Measurements from ENCODE around the gene ZNF436. TPM values are rescaled to one million over a fixed set of nuclear protein-coding genes. Genes with fewer than 3 reads are reported as not detected.

ZNF436 gene
- total and polyA plus RNA-seq, 9 of the 15 experiments (the other 6 are each of a cell fraction or from before 2014, with no cell fraction given), result 2.1 to 11.3 (median 6.8) TPM

- TF ChIP-seq YY1 (IDR thresholded peaks at IDR 0.05; ENCODE audit: borderline replicate concordance in 1 of 3, control insufficient read depth in 1 of 3, extremely low read depth in 1 of 3, insufficient read depth in 3 of 3, insufficient read length in 1 of 3, insufficient replicate concordance in 2 of 3, low read depth in 1 of 3, low read length in 2 of 3) (no peak), CBX8 (IDR thresholded peaks at IDR 0.05; ENCODE audit: borderline replicate concordance, extremely low read depth, low read depth, low read length, poor library complexity, severe bottlenecking) (no peak), CTBP1 (IDR thresholded peaks at IDR 0.05; ENCODE audit: borderline replicate concordance) (peak; percentile 86), SP1 (CRISPR knock-in tag; IDR thresholded peaks at IDR 0.05) (0 out of 2 replicates have a peak, but pooled peaks have one; percentile 24), HDAC3 (IDR thresholded peaks at IDR 0.05; ENCODE audit: borderline replicate concordance, partially characterized antibody) (no peak), MYNN (IDR thresholded peaks at IDR 0.05) (no peak), MYNN (CRISPR knock-in tag; IDR thresholded peaks at IDR 0.05) (no peak), CAMTA2 (CRISPR knock-in tag; conservative IDR thresholded peaks at IDR 0.05) (no peak), JUND (IDR thresholded peaks at IDR 0.05; ENCODE audit: borderline replicate concordance, low read depth, low read length) (peak; percentile 89), JUND (tag; IDR thresholded peaks at IDR 0.05; ENCODE audit: borderline replicate concordance, low read depth, low read length) (peak; percentile 77; the same call in 1 of the 3 replicates), GATA2 (CRISPR knock-in tag; IDR thresholded peaks at IDR 0.05) (0 out of 2 replicates have a peak, but pooled peaks have one; percentile 15), SAFB2 (IDR thresholded peaks at IDR 0.05; ENCODE audit: borderline replicate concordance, low read depth, low read length, severe bottlenecking) (no peak), CEBPG (CRISPR knock-in tag; IDR thresholded peaks at IDR 0.05) (no peak), CEBPG (tag; conservative IDR thresholded peaks at IDR 0.05 in 1 of 2, IDR thresholded peaks at IDR 0.05 in 1 of 2) (peak in 1 of 2 experiments; percentile 61; a peak in 2 of 4 replicates), NBN (IDR thresholded peaks at IDR 0.05; ENCODE audit: low read depth) (peak; percentile 50; the same call in 1 of the 2 replicates), FOXM1 (IDR thresholded peaks at IDR 0.05; ENCODE audit: low read depth) (no peak), FOXM1 (CRISPR knock-in tag; IDR thresholded peaks at IDR 0.05; ENCODE audit: low read depth) (no peak), SMC3 (conservative IDR thresholded peaks at IDR 0.05; ENCODE audit: insufficient read depth, low read depth, low read length) (no peak), ZNF384 (IDR thresholded peaks at IDR 0.05; ENCODE audit: low read depth, low read length) (peak; percentile 89), RB1 (IDR thresholded peaks at IDR 0.05; ENCODE audit: low read depth) (no peak), ZNF121 (CRISPR knock-in tag; conservative IDR thresholded peaks at IDR 0.05) (peak; percentile 98)
- TF ChIP-seq, protein P1, sequence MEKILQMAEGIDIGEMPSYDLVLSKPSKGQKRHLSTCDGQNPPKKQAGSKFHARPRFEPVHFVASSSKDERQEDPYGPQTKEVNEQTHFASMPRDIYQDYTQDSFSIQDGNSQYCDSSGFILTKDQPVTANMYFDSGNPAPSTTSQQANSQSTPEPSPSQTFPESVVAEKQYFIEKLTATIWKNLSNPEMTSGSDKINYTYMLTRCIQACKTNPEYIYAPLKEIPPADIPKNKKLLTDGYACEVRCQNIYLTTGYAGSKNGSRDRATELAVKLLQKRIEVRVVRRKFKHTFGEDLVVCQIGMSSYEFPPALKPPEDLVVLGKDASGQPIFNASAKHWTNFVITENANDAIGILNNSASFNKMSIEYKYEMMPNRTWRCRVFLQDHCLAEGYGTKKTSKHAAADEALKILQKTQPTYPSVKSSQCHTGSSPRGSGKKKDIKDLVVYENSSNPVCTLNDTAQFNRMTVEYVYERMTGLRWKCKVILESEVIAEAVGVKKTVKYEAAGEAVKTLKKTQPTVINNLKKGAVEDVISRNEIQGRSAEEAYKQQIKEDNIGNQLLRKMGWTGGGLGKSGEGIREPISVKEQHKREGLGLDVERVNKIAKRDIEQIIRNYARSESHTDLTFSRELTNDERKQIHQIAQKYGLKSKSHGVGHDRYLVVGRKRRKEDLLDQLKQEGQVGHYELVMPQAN (IDR thresholded peaks at IDR 0.05; ENCODE audit: borderline replicate concordance), result no peak
- TF ChIP-seq, protein P2, sequence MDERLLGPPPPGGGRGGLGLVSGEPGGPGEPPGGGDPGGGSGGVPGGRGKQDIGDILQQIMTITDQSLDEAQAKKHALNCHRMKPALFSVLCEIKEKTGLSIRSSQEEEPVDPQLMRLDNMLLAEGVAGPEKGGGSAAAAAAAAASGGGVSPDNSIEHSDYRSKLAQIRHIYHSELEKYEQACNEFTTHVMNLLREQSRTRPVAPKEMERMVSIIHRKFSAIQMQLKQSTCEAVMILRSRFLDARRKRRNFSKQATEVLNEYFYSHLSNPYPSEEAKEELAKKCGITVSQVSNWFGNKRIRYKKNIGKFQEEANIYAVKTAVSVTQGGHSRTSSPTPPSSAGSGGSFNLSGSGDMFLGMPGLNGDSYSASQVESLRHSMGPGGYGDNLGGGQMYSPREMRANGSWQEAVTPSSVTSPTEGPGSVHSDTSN (CRISPR knock-in tag; IDR thresholded peaks at IDR 0.05; ENCODE audit: low read depth), result no peak
- TF ChIP-seq, protein P2 (tag; conservative IDR thresholded peaks at IDR 0.05; ENCODE audit: low read depth), result peak; percentile 42
Measured at GRCh38 chr1:23384312-23385058, 14.8 kb upstream of the ZNF436 start (continued).
